CD4-positive, alpha-beta T cell (primary cell): Measurements from ENCODE around the gene DYNLL1. TPM values are rescaled to one million over a fixed set of nuclear protein-coding genes. Genes with fewer than 3 reads are reported as not detected.
A peak's percentile ranks its signal among the peaks of the same experiment; 100 is the strongest.

Experiments used
- ATAC-seq: fragments of 200-7000 bp; cut with Tn5 transposase; one replicate; pipeline ENCODE4 v1.10.0; 2022; ENCODE audit warnings: mild to moderate bottlenecking; ENCODE audit not compliant: poor library complexity
- CTCF ChIA-PET: fragments of 350-600 bp; sonication (Branson Sonifier 250); formaldehyde crosslinking; loops from one replicate; lab custom pipeline; 2021; ENCODE audit warnings: antibody characterized with exemption, inconsistent platforms; lab: Charles Lee
- POLR2A ChIA-PET: fragments of 350-600 bp; sonication (Branson Sonifier 250); formaldehyde crosslinking; loops from one replicate; lab custom pipeline; 2021; ENCODE audit warnings: antibody characterized with exemption, inconsistent platforms; lab: Charles Lee
- DNase-seq, 14 experiments: peaks; one replicate each; pipeline ENCODE4 v3.0.0-alpha.2; 2013 to 2020; ENCODE audit warnings: mixed read lengths in 2 of 14
- H3K27ac ChIP-seq, 2 donors: one replicate each; pipeline versions ENCODE4 v1.5.1 to v1.7.0; 2013; ENCODE audit warnings: low read length in 2 of 2, low read depth in 1 of 2, mild to moderate bottlenecking in 1 of 2
- H3K27me3 ChIP-seq, 2 experiments: 1 replicate in 1 of 2; 2 replicates in 1 of 2; pipeline versions ENCODE4 v1.6.1 to v1.7.0; 2013; ENCODE audit warnings: low read length in 2 of 2, control low read depth in 1 of 2, mild to moderate bottlenecking in 1 of 2, moderate library complexity in 1 of 2; ENCODE audit not compliant: insufficient read depth in 2 of 2, control insufficient read depth in 1 of 2
- H3K36me3 ChIP-seq: one replicate; pipeline ENCODE4 v1.6.1; 2013; ENCODE audit warnings: low read length, control low read depth; ENCODE audit not compliant: insufficient read depth
- H3K4me1 ChIP-seq: one replicate; pipeline ENCODE4 v1.6.1; 2013; ENCODE audit warnings: low read length, control low read depth; ENCODE audit not compliant: insufficient read depth
- H3K4me3 ChIP-seq: one replicate; pipeline ENCODE4 v1.5.1; 2013; ENCODE audit warnings: mild to moderate bottlenecking, low read length, moderate library complexity
- H3K9me3 ChIP-seq, 2 experiments: 1 replicate in 1 of 2; 2 replicates in 1 of 2; pipeline versions ENCODE4 v1.6.1 to v1.7.0; 2013; ENCODE audit warnings: low read length in 2 of 2, mild to moderate bottlenecking in 2 of 2, control low read depth in 1 of 2, moderate library complexity in 1 of 2; ENCODE audit not compliant: control insufficient read depth in 1 of 2, insufficient read depth in 1 of 2
- H3K27ac Mint-ChIP-seq: one replicate; pipeline ENCODE4 v1.8.0; 2020; ENCODE audit warnings: mixed read lengths
- H3K27me3 Mint-ChIP-seq: one replicate; pipeline ENCODE4 v1.8.0; 2021; ENCODE audit warnings: mixed read lengths
- H3K36me3 Mint-ChIP-seq: one replicate; pipeline ENCODE4 v1.8.0; 2021; ENCODE audit warnings: low read depth, mixed read lengths
- H3K4me1 Mint-ChIP-seq: one replicate; pipeline ENCODE4 v1.8.0; 2021; ENCODE audit warnings: low read depth, mixed read lengths
- H3K4me3 Mint-ChIP-seq: one replicate; pipeline ENCODE4 v1.8.0; 2020; ENCODE audit warnings: mild to moderate bottlenecking, mixed read lengths
- H3K9me3 Mint-ChIP-seq: one replicate; pipeline ENCODE4 v1.8.0; 2020; ENCODE audit warnings: mixed read lengths
- intact Hi-C, 2 experiments: fragments of 100-400 bp; cut with DNase I in 1 of 2; cut with micrococcal nuclease in 1 of 2; formaldehyde crosslinking; loops; one replicate each; pipeline versions ENCODE4 v1.15.1 to v1.9.0; 2023 to 2025; cut with DNase I, micrococcal nuclease
- total RNA-seq, 174 experiments: library from RNA in 2 of 174; stranded (reverse) in 2 of 174; gene quantifications; one replicate each; pipeline ENCODE4 v1.2.3 and lab custom pipeline; 2021 to 2026
- TF ChIP-seq, protein P1 (sequence below): fragments of 200-600 bp; IDR thresholded peaks from one replicate; pipeline ENCODE4 v1.8.0; 2022; ENCODE audit warnings: antibody characterized with exemption, mild to moderate bottlenecking

The DYNLL1 gene
- total RNA-seq, 2 experiments from 2014 or later, result 23.6 to 24.5 TPM

DNA sequence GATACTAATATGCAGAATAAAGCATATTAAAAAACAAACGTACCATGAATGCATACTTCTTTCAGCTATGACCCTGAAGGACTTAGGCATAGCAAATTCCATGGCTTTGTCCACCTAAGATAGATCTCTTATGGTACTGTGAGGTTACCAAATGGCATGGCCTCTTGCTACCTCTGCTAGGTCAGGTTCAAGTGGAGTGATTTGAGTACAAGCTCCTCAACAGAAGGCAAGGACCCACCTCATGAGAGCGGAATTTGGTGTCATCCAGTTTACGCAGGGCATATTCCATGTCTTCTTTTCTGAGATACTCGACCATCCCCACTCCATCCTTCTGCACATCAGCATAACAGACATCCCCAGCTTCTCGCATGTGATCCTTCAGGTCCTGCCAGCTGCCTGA, 32.2 kb upstream of the DYNLL1 start:
- Mint-ChIP-seq H3K4me1 (peaks cover 34% of the 10 kb centered on the region), H3K27me3 (no peaks in the 10 kb centered on the region), H3K36me3 (peaks cover 96% of the 10 kb centered on the region), H3K4me3 (no peak overlapping the region), H3K9me3 (no peaks in the 10 kb centered on the region), H3K27ac (no peak overlapping the region)
- Histone ChIP-seq H3K9me3 (no peaks in the 10 kb centered on the region), H3K4me3 (no peak overlapping the region), H3K36me3 (peaks cover 80% of the 10 kb centered on the region), H3K4me1 (peaks cover 26% of the 10 kb centered on the region), H3K27me3 (no peaks in the 10 kb centered on the region), H3K27ac (no peak overlapping the region)
- ATAC-seq (no peak), DNase-seq (no peak)
- TF ChIP-seq, protein P1, sequence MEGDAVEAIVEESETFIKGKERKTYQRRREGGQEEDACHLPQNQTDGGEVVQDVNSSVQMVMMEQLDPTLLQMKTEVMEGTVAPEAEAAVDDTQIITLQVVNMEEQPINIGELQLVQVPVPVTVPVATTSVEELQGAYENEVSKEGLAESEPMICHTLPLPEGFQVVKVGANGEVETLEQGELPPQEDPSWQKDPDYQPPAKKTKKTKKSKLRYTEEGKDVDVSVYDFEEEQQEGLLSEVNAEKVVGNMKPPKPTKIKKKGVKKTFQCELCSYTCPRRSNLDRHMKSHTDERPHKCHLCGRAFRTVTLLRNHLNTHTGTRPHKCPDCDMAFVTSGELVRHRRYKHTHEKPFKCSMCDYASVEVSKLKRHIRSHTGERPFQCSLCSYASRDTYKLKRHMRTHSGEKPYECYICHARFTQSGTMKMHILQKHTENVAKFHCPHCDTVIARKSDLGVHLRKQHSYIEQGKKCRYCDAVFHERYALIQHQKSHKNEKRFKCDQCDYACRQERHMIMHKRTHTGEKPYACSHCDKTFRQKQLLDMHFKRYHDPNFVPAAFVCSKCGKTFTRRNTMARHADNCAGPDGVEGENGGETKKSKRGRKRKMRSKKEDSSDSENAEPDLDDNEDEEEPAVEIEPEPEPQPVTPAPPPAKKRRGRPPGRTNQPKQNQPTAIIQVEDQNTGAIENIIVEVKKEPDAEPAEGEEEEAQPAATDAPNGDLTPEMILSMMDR, result no peak
- intact Hi-C loops, result loop anchor here in 1 of 2 experiments (10.0 kb wide), 2 partner anchors 251 to 269 kb away; partner anchors contain the start of genes GCN1 and UNC119B
- ChIA-PET CTCF (no interaction called here), POLR2A (interaction anchor here (0.6 to 0.9 kb wide), 2 partner anchors 10 to 83 kb away, joined by 3 to 4 read pairs; no protein-coding TSS in a partner anchor)

DNA sequence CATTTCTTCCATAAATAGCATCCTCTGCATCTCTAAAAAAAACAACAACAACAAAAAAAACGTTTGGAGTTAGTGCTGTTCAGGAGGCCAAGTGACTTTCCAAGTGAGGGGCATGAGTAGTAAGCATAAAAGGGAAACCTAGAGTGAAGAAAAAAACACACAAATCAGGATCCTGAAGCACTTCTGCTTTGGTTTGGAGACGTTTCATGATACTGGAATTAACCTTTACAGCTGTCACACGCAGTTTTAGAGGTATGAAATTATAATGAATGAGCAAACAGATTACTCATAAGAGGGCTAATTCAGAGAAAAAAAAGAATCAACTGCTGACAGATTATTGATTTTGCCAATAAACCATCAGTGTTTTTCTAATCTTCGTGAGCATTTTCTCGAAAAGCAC, 30.2 kb upstream of the DYNLL1 start:
- TF ChIP-seq, protein P1, result no peak
- CTCF ChIA-PET, result interaction anchor here (1.3 to 2.5 kb wide), 2 partner anchors 25 to 36 kb away, joined by 5 to 15 read pairs; no protein-coding TSS in a partner anchor
- Mint-ChIP-seq H3K27ac (peak overlapping the region; percentile 33), H3K36me3 (peaks cover 76% of the 10 kb centered on the region), H3K9me3 (no peaks in the 10 kb centered on the region), H3K4me1 (peaks cover 42% of the 10 kb centered on the region), H3K4me3 (peak overlapping the region; percentile 76), H3K27me3 (no peaks in the 10 kb centered on the region)
- Histone ChIP-seq H3K4me1 (peaks cover 37% of the 10 kb centered on the region), H3K27me3 (no peaks in the 10 kb centered on the region), H3K9me3 (no peaks in the 10 kb centered on the region), H3K27ac (no peak overlapping the region), H3K4me3 (no peak overlapping the region), H3K36me3 (peaks cover 63% of the 10 kb centered on the region)
- no peak for DNase-seq
- ATAC-seq, result no peak
- POLR2A ChIA-PET, result interaction anchor here (1.1 kb wide), 1 partner anchor 21 kb away, joined by 3 read pairs; no protein-coding TSS in a partner anchor
- intact Hi-C loops, result loop anchor here (1.0 to 10.0 kb wide), 4 partner anchors 109 to 271 kb away; partner anchors contain the start of genes GCN1 (in 1 of the 2) and UNC119B (in 1 of the 2)

DNA sequence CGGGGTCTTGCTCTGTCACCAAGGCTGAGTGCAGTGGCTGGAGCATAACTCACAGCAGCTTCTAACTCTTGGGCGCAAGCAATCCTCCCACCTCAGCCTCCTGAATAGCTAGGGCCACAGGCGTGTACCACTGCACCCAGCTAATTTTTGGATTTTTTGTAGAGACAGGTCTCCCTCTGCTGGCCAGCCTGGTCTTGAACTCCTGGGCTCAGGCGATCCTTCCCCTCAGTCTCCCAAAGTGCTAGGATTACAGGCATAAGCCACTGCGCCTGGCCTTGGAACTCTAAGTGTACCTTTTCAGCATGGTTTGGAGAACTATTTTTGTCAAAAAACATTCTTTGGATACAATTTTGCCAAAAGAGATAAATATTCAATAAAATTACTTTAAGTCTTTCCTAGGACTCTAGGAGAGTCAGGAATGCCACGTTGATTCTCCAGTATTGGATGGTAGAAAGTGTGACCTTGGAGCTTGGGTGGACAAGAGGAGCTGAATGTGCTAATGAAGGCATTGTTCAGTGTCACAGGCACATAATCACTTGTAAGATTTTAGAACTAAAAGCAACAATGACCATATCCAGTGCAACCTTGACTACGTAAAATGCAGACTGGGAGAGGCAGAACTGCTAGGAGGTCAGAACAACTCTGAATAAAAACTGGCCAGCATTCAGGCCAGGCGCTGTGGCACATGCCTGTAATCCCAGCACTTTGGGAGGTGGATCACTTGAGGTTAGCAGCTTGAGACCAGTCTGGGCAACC, 29.2 kb upstream of the DYNLL1 start:
- H3K4me1 ChIP-seq, result peaks cover 39% of the 10 kb centered on the region
- ATAC-seq (no peak), DNase-seq (peak in 12 of 14 experiments; percentile 15 to 75 (median 44))
- Mint-ChIP-seq H3K4me1 (peaks cover 42% of the 10 kb centered on the region), H3K27ac (peak overlapping the region; percentile 33), H3K4me3 (peak overlapping the region; percentile 60), H3K36me3 (peaks cover 68% of the 10 kb centered on the region), H3K9me3 (no peaks in the 10 kb centered on the region), H3K27me3 (no peaks in the 10 kb centered on the region)
- no peak overlapping the region for H3K27ac ChIP-seq
- intact Hi-C loops, result loop anchor here (1.0 to 10.0 kb wide), 4 partner anchors 110 to 272 kb away; partner anchors contain the start of genes GCN1 (in 1 of the 2) and UNC119B (in 1 of the 2)
- H3K4me3 ChIP-seq, result no peak overlapping the region
- H3K36me3 ChIP-seq, result peaks cover 54% of the 10 kb centered on the region
- no peaks in the 10 kb centered on the region for H3K27me3 ChIP-seq
- ChIA-PET CTCF (interaction anchor here (0.6 to 2.5 kb wide), 13 partner anchors 9 to 164 kb away, joined by 3 to 15 read pairs (median 3); partner anchors contain the start of genes DYNLL1, GATC, SIRT4 and TRIAP1), POLR2A (interaction anchor here (0.9 to 4.3 kb wide), 4 partner anchors 13 to 69 kb away, joined by 3 to 27 read pairs (median 4); partner anchors contain the start of gene DYNLL1)
- H3K9me3 ChIP-seq, result no peaks in the 10 kb centered on the region
- TF ChIP-seq, protein P1, result peak; percentile 57
